SIG-M5 (cell line): ENCODE data around the gene ESRP2.

Experiments
- DNase-seq: peaks from one replicate; lab custom pipeline; 2025; lab: John Stamatoyannopoulos, UW

ESRP2 gene

DNA sequence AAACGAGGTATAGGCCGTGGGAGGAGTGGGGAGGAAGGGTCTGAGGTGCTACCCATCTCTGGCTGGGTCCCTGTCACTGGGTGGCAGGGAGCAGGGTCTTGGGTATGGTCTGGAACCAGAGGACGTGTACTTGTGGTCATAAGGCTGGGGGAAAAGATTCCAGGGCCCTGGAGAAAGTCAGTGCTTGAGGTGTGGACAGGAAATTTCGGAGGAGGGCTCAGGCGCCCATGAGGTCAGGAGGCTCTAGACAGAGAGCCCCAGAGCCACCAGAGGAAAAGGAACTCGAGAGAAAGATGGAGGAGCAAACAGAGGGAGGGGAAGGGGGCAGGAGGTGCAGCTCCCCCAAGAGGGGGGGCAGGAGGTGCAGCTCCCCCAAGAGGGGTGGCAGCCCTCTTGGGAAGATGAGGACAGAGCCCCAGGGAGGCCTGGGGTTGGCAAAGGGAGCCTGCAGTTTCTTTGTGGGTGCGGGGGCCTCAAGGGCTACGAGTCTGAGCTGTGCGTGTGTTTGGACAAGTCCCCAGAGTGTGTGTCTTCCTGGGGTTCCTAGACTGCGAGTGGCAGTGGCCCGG lies 27.7 kb upstream of the ESRP2 start:
- DNase-seq: no peak

DNA sequence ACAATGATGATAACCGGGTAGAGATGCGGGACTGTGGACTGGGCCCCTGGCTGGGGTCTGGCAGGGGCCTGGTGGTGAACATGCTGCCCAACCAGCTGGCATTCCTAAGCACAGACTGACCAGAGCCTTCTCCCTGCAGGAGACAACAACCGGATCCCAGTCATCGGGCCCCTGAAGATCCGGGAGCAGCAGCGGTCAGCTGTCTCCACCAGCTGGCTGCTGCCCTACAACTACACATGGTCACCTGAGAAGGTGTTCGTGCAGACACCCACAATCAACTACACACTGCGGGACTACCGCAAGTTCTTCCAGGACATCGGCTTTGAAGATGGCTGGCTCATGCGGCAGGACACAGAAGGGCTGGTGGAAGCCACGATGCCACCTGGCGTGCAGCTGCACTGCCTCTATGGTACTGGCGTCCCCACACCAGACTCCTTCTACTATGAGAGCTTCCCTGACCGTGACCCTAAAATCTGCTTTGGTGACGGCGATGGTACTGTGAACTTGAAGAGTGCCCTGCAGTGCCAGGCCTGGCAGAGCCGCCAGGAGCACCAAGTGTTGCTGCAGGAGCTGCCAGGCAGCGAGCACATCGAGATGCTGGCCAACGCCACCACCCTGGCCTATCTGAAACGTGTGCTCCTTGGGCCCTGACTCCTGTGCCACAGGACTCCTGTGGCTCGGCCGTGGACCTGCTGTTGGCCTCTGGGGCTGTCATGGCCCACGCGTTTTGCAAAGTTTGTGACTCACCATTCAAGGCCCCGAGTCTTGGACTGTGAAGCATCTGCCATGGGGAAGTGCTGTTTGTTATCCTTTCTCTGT lies 23.3 kb upstream of the ESRP2 start:
- no peak for DNase-seq

DNA sequence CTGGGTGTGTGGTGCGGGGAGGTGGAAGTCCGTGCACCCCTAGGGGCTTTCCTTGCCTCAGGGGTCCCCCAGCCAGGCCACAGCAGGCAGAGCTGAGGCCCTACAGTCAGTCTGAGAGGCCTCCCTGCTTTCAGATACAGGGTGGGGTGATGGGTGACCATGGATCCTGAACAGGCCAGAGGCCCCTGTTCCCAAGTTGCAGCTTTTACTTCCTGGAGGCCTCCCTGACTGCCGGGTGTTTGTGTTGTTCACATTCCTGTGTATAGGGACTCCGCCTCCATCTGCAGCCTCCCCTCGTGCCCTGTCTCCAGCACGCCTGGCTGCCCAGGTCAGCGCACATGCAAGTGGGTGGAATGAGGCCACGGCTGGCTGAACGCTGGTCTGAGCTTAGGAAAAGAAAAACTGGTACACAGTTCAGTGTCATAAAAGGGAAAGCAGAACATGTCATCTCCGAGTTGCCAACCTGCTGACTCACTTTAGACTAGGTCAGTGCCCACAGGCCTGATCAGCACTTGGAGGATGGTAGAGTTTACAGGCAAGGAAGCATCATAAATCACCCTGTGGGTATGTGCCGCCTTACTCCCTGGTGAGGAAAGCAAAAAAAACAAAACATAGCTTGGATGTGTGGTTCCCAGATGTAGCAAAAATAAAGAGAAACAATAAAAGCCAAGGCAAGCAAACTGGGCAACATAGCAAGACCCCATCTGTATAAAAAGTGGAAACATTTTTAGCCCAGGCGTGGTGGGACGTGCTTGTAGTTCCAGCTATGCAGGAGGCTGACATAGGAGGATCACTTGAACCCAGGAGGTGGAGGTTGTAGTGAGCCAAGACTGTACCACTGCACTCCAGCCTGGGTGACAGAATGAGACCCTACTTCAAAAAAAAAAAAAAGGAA lies 22.2 kb upstream of the ESRP2 start:
- no peak for DNase-seq

DNA sequence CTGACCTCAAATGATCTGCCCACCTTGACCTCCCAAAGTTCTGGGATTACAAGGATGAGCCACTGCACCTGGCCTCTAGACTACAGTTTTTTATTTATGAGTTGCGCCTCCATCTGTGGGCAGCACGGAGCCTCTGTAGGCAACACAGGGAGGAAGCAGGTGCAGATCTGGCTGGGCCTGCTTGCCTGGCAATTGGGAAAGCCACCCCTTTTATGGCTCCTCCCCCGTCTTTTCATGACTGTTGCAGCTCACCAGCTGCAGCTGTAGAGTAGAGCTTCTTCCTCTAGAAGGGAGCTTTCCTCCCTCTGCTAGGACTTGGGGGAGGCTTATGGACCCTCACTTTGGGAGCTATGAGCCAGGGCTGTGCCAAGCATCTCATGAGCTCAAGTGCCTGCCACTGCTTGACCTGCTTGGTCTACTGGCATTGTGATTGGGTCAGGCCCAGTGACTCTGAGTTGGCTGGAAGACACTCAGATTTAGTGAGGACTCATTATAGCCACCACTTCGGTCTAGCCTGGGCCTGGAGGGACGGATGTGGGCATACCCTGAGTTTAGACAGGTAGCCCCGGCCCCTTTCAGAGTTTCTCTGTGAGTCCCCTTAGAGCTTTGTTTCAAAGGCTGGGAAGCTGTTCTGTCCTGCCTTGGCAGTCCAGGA lies 21.5 kb upstream of the ESRP2 start:
- no peak for DNase-seq

DNA sequence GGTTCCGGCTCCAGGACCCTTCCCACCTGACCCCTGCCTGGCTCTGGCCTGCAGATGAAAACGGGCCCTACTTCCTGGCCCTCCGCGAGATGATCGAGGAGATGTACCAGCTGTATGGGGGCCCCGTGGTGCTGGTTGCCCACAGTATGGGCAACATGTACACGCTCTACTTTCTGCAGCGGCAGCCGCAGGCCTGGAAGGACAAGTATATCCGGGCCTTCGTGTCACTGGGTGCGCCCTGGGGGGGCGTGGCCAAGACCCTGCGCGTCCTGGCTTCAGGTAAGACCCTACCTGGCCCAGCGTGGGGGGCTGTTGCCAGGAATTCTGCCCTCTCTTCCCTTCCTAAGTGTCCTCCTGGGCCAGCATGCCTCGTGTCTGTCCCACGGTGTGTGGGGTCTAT lies 19.8 kb upstream of the ESRP2 start:
- no peak for DNase-seq

DNA sequence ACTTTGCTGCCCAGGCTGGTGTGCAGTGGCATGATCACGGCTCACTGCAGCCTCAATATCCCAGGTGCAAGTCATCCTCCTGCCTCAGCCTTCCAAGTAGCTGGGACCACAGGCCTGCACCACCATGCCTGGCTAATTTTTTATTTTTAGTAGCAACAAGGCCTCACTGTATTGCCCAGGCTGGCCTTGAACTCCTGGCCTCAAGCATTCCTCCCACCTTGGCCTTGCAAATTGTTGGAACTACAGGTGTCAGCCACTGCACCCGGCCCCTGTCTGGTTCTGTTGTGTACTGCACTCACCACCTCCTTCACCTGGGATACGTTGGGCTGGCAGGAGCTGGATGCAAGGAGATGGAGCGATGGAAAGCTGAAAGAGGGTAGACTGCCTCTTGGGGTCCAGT lies 17.8 kb upstream of the ESRP2 start:
- DNase-seq: no peak

DNA sequence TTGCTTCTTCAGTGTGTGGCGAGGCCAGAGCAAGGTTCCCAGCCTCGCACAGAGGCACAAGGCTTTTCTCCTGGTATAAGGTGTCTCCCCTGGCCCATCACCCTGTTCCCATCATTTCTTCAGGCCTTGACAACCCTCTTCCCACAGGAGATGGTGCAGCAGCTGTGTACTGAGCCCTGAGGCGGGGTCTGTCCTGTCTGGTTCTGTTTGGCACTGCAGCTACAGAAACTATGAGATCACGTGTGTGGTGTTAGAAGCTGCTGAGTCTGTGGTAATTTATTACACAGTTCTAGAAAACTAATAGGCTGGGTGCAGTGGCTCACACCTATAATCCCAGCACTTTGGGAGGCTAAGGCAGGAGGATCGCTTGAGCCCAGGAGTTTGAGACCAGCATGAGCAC lies 16.5 kb upstream of the ESRP2 start:
- DNase-seq: no peak

DNA sequence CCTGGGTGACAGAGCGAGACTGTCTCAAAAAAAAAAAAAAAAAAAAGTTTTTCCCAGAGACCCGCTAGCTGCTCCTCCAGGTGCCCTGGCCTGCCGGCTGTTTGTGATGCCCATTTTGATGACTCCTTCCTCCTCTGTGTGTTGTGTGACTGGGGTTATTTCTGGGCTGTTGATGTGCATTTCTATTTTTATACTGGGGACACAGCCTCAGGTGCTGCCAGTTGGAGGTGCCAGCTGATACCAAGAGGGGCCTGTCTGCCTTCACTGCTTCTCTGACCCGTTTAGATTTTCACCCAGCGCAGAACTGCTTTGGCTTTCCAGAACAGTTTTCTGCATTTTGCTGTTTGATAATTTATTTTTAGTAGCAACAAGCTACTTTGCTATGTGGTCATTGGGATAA lies 15.9 kb upstream of the ESRP2 start:
- DNase-seq: no peak

DNA sequence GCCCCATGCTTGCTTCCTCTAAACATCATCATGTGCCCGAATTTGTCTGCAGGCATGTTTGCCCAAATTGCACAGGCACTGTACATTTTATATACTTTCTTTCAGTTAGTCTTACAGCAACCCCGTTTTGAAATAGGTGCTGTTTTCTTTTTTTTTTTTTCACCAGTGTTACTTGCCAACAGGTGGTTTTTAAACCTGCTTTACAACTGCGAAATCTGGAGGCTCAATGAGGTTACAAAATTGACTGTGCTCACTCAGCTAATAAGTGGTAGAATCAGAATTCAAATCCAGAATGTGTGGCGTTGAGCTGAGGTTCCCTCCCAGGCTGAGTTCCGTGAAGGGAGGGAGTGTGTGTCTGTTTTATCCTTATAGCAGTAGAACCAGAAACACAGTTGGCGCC lies 15.0 kb upstream of the ESRP2 start:
- no peak for DNase-seq

DNA sequence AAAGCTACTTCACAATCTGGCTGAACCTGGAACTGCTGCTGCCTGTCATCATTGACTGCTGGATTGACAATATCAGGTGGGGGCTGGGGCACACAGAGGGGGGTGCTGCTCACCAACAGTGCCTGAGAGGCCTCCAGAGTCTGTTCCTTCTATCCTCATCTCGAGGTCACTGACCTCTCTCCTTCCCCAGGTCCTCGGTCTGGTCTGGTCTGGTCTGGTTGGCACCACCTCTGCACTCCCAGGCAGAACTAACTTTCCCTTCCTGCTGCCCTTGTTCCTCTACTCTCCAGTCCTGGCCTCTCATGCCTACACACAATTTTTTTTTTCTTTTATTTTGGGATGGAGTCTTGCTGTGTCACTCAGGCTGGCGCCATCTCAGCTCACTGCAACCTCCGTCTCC lies 13.4 kb upstream of the ESRP2 start:
- no peak for DNase-seq

DNA sequence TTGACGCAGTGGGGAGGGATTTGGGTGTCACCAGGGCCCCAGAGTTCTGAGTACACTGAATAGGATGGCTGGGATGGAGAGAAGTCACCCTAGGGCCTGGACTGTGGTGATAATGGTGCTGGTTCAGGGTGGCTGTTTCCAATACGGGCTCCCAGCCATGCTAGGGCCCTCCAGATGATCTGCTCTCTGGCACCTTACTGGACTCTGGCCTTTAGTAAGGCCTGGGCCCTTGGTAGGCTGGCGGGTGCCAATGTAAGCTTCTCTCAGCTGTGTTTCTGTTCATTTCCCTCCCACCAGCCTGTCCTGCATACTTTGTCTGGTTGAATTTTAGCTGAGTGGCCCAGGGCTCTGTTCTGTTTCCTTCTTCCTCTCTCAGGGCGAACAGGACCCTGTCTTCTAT lies 12.0 kb upstream of the ESRP2 start:
- no peak for DNase-seq

DNA sequence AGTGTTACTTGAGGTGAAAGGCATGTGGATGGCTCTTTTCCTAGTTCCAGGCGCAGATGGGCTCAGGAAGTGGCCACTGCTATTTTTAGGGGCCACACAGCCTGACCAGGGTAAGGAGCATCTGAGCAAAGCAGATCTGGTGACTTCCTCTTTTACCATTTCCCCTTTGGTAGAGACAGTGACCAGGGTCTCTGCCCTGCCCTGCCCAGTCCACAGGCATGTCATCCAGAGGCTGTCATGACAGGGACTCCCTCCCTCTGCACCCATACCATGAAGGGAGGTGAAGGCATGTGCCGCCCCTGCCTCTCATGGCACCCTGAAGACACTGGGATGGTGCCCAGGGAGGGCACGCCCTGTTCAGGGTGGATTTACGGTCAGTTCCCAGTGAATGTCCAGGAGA lies 11.5 kb upstream of the ESRP2 start:
- DNase-seq: no peak

DNA sequence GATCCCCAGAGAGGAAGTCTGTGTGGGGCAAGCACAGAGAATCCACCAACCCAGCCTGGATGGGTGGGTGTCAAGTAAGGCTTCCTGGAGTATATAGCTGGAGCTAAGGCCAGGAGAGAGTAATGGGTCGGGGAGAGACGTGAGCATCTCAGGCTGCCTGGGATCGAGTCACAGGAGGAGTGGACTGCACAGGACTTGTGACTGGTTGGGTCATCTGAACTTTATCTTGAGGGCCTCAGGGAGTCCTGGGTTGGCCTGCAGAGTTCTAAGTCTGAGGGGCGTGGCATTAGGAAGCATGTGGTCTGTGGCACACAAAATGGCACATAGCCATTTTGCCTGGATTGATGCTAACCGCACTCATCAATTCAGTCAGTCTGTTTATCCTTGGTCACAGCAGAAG lies 10.7 kb upstream of the ESRP2 start:
- no peak for DNase-seq

DNA sequence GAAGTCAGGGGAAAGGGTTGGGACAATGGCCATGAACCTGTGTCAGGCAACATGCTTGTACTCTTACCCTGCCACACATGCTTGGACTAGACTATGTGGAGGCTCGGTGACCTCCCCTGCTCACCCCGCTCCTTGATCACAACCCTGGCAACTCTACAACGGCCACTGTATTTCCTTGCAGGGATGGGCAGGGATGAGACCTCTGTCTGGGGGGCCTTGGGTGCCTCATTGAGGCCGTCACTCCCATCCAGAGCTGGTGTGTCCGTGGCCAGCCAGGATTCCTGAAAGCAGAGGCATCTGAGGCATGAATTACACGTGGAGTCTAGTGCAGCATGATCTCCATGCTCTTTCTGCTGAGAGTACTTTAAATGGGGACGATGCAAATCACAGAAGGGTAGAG lies 10.2 kb upstream of the ESRP2 start:
- no peak for DNase-seq

DNA sequence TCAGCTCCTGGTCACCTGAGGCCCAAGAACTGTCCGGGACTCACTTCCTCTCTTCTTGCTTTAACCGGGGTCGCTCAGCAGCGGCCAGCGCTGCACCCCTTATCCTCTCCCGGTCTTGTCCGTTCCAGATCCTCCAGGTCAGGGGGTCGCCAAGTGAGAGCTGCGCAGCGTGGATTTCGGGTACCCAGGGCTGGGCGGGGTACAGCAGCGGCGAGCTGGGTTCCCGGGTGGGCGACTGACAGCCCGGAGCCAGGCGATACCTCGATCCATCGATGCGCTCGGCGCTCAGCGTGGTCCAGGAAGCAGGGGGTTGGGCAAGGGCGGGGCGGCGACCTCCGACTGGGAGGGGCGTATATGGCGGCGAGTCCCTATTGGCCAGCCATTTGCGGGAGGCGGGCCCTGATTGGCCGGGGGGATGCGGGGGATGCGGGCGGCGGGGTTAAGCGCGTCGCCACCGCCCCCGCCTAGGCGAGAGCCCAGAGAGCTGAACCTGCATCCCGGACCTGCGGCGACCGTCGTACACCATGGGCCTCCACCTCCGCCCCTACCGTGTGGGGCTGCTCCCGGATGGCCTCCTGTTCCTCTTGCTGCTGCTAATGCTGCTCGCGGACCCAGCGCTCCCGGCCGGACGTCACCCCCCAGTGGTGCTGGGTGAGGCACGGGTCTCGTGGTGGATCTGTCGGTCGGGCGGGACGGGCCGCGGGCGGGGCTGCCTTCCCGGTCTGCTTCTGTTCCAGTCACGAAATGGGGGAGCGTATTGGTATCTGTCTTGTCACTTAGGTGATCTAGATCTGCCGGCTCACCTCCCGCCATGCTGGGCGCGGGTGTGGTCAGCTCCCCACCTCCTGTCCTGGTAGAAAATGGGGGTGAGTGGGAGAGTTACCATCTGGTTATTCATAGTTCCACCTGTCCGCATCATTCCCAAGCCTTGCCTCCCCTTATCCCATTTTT lies 9.3 kb upstream of the ESRP2 start, which contains the start of gene PLA2G15:
TSS of gene PLA2G15 (plus strand) at position 471 of the 951 bp plus-strand sequence. CDS start at position 525, 54 bp downstream.
- DNase-seq: no peak

DNA sequence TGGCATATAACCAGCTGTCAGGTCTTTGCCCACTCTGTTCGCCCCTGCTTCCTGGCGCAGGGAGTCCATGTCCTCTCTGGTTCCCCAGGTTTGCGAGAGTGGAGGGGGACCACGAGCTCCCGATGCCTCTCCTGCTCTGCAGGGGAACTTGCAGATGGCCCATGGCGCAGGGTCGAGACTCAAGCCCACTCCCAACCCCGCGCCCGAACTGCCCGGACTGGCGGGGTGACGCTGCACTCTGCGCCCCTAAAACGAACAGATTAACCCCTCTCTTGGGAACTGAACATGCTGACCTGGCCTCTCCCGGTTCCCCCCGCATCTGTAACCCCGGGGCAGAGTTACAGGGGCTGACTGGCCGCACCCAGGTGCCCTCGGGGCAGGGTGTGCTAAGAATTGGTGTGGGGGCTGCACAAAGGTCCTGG lies 8.6 kb upstream of the ESRP2 start:
- DNase-seq: no peak

DNA sequence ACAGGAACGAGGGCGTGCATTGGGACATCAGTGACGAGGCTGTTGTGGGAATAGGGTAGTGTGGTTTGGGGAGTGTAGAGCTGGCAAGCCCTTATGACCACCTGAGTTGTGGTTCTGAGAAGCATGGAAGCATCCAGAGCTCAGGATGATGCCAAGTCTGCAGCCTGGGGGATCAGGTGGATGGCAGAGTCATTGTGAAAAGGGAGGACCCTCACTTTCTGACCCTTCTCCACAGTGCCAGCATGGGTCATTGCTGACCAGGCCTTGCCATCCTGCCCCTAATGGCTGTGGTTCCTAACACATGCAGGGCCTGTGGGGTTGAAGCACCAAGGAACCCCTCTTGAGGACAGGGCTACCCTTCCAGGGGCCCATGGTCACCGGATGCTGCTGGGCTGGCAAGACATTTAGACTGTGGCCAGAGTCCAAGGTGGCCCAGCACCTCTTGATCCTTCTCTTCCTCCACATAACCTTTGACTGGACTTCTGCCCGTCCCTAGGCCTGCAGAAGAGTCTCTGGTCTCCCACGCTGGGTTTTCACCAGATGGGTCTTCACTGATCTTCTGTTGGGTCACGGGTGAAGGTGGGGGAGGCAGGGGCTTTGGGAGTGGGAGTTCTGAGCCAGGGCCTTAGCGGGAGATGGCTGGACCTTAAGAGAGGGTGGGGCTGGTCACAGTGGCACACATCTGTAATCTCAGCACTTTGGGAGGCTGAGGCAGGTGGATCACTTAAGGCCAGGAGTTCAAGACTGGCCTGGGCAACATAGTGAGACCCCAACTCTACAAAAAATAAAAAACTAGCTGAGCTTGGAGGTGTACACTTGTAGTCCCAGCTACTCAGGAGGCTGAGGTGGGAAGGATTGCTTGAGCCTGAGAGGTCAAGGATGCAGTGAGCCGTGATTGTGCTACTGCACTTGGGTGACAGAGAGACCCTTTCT lies 7.3 kb upstream of the ESRP2 start:
- DNase-seq: no peak

DNA sequence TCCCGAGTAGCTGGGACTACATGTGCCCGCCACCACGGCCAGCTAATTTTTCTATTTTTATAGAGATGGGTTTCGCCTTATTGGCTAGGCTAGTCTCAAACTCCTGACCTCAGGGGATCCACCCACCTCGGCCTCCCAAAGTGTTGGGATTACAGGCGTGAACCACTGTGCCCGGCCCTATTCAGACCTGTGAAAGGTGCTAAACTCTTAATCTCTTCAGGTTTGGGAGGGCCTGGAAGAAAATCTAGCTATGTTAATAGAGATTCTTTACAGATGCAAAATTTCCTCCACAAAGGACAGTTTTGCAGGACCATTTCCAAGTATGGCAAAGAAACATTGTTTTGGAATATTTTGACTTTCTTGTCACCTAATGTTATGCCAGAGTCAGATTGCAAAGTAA lies 6.2 kb upstream of the ESRP2 start:
- DNase-seq: no peak

DNA sequence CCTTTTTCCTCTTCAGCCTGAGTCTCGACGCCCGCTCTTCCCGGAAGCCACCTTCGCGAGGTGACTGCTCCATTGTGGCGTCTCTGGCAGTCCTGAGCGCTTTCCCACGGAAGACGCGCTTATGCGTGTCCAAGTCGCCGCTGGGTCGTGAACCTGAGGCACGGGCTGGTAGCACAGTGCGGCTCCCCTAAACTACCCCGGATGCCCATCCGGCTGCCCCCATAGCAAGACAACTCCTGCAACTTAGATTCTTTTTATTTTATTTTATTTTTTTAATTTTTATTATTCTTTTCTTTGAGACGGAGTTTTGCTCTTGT lies 2.1 kb upstream of the ESRP2 start:
- no peak for DNase-seq
